A549 (cell line): Measurements from ENCODE around the gene MSI2. TPM values are rescaled to one million over a fixed set of nuclear protein-coding genes. Genes with fewer than 3 reads are reported as not detected.

Source experiments
- ATAC-seq, 2 experiments: fragments of 200-7000 bp in 1 of 2; fragments of >200 bp in 1 of 2; cut with Nextera tagmentation in 1 of 2; cut with Tn5 transposase in 1 of 2; 3 replicates each; pipeline versions ENCODE4 v1.8.0 to v1.9.1; 2018 to 2020; ENCODE audit warnings: mild to moderate bottlenecking in 1 of 2, moderate library complexity in 1 of 2
- CTCF ChIA-PET: fragments of 300-600 bp; sonication (Branson Sonifier 250); formaldehyde crosslinking; extraction: SDS; loops from one replicate; lab custom pipeline; 2021; ENCODE audit warnings: antibody characterized with exemption, inconsistent platforms; lab: Yijun Ruan, JAX
- POLR2A ChIA-PET: fragments of 350-600 bp; formaldehyde crosslinking; extraction: SDS; loops from one replicate; lab custom pipeline; 2021; ENCODE audit warnings: antibody characterized with exemption, inconsistent platforms; lab: Yijun Ruan, JAX
- DNase-seq, 2 experiments: peaks; one replicate each; pipeline versions ENCODE4 v3.0.0 to v3.0.0-alpha.2; 2011 to 2016; ENCODE audit warnings: low read depth in 1 of 2, low spot score in 1 of 2
- FAIRE-seq: peaks from 2 replicates; lab custom pipeline; 2011; peaks lifted over from hg19 to GRCh38; lab: Jason Lieb, UNC
- H3K27ac ChIP-seq, 2 experiments: fragments of >200 bp; sonication (Bioruptor Twin); formaldehyde crosslinking; 3 replicates each; pipeline ENCODE4 v1.5.1; 2016 to 2017
- H3K4me1 ChIP-seq: fragments of >200 bp; sonication (Bioruptor Twin); formaldehyde crosslinking; 3 replicates; pipeline ENCODE4 v1.6.1; 2016
- H3K4me2 ChIP-seq: fragments of >200 bp; sonication (Bioruptor Twin); formaldehyde crosslinking; 3 replicates; pipeline ENCODE4 v1.6.1; 2016
- H3K4me3 ChIP-seq: fragments of >200 bp; sonication (Bioruptor Twin); formaldehyde crosslinking; 3 replicates; pipeline ENCODE4 v1.5.1; 2016
- H3K9me3 ChIP-seq: fragments of >200 bp; sonication (Bioruptor Twin); formaldehyde crosslinking; 3 replicates; pipeline ENCODE4 v1.6.1; 2016
- ATOH8 ChIP-seq: fragments of 250-450 bp; sonication (Bioruptor Pico); IDR thresholded peaks from 2 replicates; pipeline ENCODE4 v1.5.0; 2020; ENCODE audit warnings: low read depth, mild to moderate bottlenecking, moderate library complexity
- CHD2 ChIP-seq: fragments of 150-350 bp; IDR thresholded peaks from 2 replicates; pipeline ENCODE4 v1.6.1; 2014; ENCODE audit warnings: low read length; ENCODE audit not compliant: partially characterized antibody
- EHMT2 ChIP-seq: fragments of 200-600 bp; sonication (generic); IDR thresholded peaks from 2 replicates; pipeline ENCODE4 v1.6.1; 2016; ENCODE audit warnings: antibody characterized with exemption, low read depth, mild to moderate bottlenecking, moderate library complexity
- ELK1 ChIP-seq: fragments of 150-350 bp; IDR thresholded peaks from 2 replicates; pipeline ENCODE4 v1.6.1; 2014; ENCODE audit warnings: low read depth, mild to moderate bottlenecking, low read length
- FOSB ChIP-seq: fragments of 250-450 bp; sonication (Bioruptor Pico); IDR thresholded peaks from 2 replicates; pipeline ENCODE4 v1.5.0; 2020; ENCODE audit warnings: mild to moderate bottlenecking, moderate library complexity
- FOSL2 ChIP-seq, 2 experiments: fragments of 450-650 bp in 1 of 2; fragments of >200 bp in 1 of 2; sonication (Bioruptor Twin) in 1 of 2; formaldehyde crosslinking; IDR thresholded peaks; 2 replicates each; pipeline versions ENCODE4 v1.5.0 to v1.6.1; 2016 to 2020; ENCODE audit warnings: mild to moderate bottlenecking in 1 of 2, moderate library complexity in 1 of 2
- FOXS1 ChIP-seq: fragments of 250-450 bp; sonication (Bioruptor Pico); IDR thresholded peaks from 2 replicates; pipeline ENCODE4 v1.5.0; 2020; ENCODE audit warnings: mild to moderate bottlenecking, moderate library complexity
- HDAC2 ChIP-seq: fragments of 200-600 bp; sonication (generic); IDR thresholded peaks from 2 replicates; pipeline ENCODE4 v1.6.1; 2016
- HES2 ChIP-seq: fragments of >200 bp; sonication (Bioruptor Twin); formaldehyde crosslinking; IDR thresholded peaks from 2 replicates; pipeline ENCODE4 v1.6.1; 2016
- HEYL ChIP-seq: fragments of 250-450 bp; sonication (Bioruptor Pico); IDR thresholded peaks from 2 replicates; pipeline ENCODE4 v1.8.0; 2021; ENCODE audit warnings: mild to moderate bottlenecking, moderate library complexity
- HOXB5 ChIP-seq: fragments of 250-450 bp; sonication (Bioruptor Pico); IDR thresholded peaks from 2 replicates; pipeline ENCODE4 v1.5.0; 2020; ENCODE audit warnings: mild to moderate bottlenecking, moderate library complexity
- MAX ChIP-seq: IDR thresholded peaks from 2 replicates; pipeline ENCODE4 v1.6.1; 2012
- MAZ ChIP-seq: fragments of 150-350 bp; IDR thresholded peaks from 2 replicates; pipeline ENCODE4 v1.6.1; 2014; ENCODE audit warnings: antibody characterized with exemption, low read depth, low read length, borderline replicate concordance
- NR3C1 ChIP-seq: fragments of >200 bp; sonication (Bioruptor Twin); formaldehyde crosslinking; IDR thresholded peaks from 3 replicates; pipeline ENCODE4 v1.6.1; 2017
- POLR2AphosphoS2 ChIP-seq: conservative IDR thresholded peaks from 2 replicates; pipeline ENCODE4 v1.6.1; 2012; ENCODE audit warnings: low read length, improper control_type of control experiment, inconsistent platforms
- TP53 ChIP-seq: fragments of 250-450 bp; sonication (Bioruptor Pico); IDR thresholded peaks from 2 replicates; pipeline ENCODE4 v1.5.0; 2021; ENCODE audit warnings: mild to moderate bottlenecking, moderate library complexity
- ZFP36 ChIP-seq: fragments of 450-650 bp; IDR thresholded peaks from 2 replicates; pipeline ENCODE4 v1.6.1; 2014; ENCODE audit warnings: borderline replicate concordance; ENCODE audit not compliant: partially characterized antibody
- ZNF302 ChIP-seq: fragments of 250-450 bp; sonication (Bioruptor Pico); IDR thresholded peaks from 2 replicates; pipeline ENCODE4 v1.9.0; 2021; ENCODE audit warnings: inconsistent platforms, mild to moderate bottlenecking, moderate library complexity
- WGBS: methylation state at CpG from one replicate; pipeline ENCODE4 v1.1.6; 2017; ENCODE audit errors: missing lambda C conversion rate; 5-methylcytosine and 5-hydroxymethylcytosine counted together
- polyA plus RNA-seq, 4 experiments: library from polyadenylated mRNA; depleted of rRNA in 3 of 4; stranded (reverse); fragments of >200 nt; fragmentation: RNase III in 1 of 4; extraction: RNeasy Plus Mini Kit Qiagen cat#74134 plus additional on column Dnase treatment in 1 of 4; gene quantifications; 2 replicates in 3 of 4; 3 replicates in 1 of 4; pipeline ENCODE4 v1.2.3, GENCODE V29; 2011 to 2017
- TF ChIP-seq, protein P1 (sequence below): fragments of >200 bp; sonication (Bioruptor Twin); formaldehyde crosslinking; IDR thresholded peaks from 3 replicates; pipeline ENCODE4 v1.6.1; 2016
- TF ChIP-seq, protein P2 (sequence below): fragments of 450-650 bp; IDR thresholded peaks from 2 replicates; pipeline ENCODE4 v1.6.1; 2014; ENCODE audit warnings: antibody characterized with exemption
- TF ChIP-seq, protein P3 (sequence below): IDR thresholded peaks from 2 replicates; pipeline ENCODE4 v1.6.1; 2012; ENCODE audit warnings: low read depth, borderline replicate concordance

MSI2 gene
- polyA plus RNA-seq, 2 of the 4 experiments (the other 2 are of a cell fraction): 43.6 to 44.4 TPM

DNA sequence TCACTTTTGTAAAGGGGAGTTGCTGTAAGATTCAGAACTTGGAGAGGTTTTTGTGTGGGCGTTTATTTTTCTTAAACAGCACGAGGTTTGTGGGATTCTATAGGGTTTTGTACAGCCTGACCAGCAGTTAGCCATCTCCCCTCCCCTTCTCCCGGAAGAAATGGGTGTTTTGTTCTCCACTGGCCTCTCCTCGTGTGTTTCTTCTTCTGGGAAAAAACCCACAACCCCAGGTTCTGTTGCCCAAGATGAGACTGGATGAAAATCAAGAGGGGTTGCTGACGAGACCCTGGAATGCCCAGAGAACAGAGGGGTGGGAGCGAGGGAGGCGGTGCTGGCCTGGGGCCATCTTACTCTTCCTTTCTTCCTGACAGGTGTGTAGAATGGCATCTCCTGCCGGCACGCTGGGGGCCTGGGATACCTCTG is 186.1 kb downstream of the MSI2 start:
- Histone ChIP-seq H3K9me3 (no peaks in the 10 kb centered on the region), H3K27ac (peak overlapping the region; percentile 82 to 85), H3K4me2 (no peak overlapping the region), H3K4me1 (peaks cover 89% of the 10 kb centered on the region), H3K4me3 (no peak overlapping the region)
- ChIA-PET POLR2A (no interaction called here), CTCF (interaction anchor here (1.2 to 6.1 kb wide), 4 partner anchors 63 to 304 kb away, joined by 3 to 60 read pairs (median 4); no protein-coding TSS in a partner anchor)
- DNase-seq: no peak
- FAIRE-seq: no peak
- TF ChIP-seq, protein P1, sequence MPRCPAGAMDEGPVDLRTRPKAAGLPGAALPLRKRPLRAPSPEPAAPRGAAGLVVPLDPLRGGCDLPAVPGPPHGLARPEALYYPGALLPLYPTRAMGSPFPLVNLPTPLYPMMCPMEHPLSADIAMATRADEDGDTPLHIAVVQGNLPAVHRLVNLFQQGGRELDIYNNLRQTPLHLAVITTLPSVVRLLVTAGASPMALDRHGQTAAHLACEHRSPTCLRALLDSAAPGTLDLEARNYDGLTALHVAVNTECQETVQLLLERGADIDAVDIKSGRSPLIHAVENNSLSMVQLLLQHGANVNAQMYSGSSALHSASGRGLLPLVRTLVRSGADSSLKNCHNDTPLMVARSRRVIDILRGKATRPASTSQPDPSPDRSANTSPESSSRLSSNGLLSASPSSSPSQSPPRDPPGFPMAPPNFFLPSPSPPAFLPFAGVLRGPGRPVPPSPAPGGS: no peak
- no peak for ATAC-seq
- WGBS: 89% methylated on average over 9 of the region's 9 CpGs

GRCh38 chr17:57442914-57443571 is 186.7 kb downstream of the MSI2 start:
- no peak overlapping the region for H3K4me3 ChIP-seq
- DNase-seq (peak in 1 of 2 experiments; percentile 40), FAIRE-seq (no peak), ATAC-seq (no peak)
- H3K4me2 ChIP-seq: peak overlapping the region; percentile 35
- ChIA-PET POLR2A (no interaction called here), CTCF (interaction anchor here (1.0 to 6.1 kb wide), 4 partner anchors 21 to 304 kb away, joined by 3 to 60 read pairs (median 4); no protein-coding TSS in a partner anchor)
- no peaks in the 10 kb centered on the region for H3K9me3 ChIP-seq
- peaks cover 83% of the 10 kb centered on the region for H3K4me1 ChIP-seq
- peak overlapping the region; percentile 82 to 85 for H3K27ac ChIP-seq
- WGBS: 61% methylated on average over 16 of the region's 16 CpGs
- TF ChIP-seq HOXB5 (CRISPR knock-in tag) (0 out of 2 replicates have a peak, but pooled peaks have one; percentile 11), CHD2 (no peak), HEYL (CRISPR knock-in tag) (no peak), MAX (peak; percentile 85), ATOH8 (CRISPR knock-in tag) (peak; percentile 79; the same call in 1 of the 2 replicates), FOSL2 (IDR thresholded peaks at IDR 0.05) (no peak), FOSL2 (CRISPR knock-in tag; IDR thresholded peaks at IDR 0.05) (peak; percentile 61), MAZ (no peak)
- TF ChIP-seq, protein P2, sequence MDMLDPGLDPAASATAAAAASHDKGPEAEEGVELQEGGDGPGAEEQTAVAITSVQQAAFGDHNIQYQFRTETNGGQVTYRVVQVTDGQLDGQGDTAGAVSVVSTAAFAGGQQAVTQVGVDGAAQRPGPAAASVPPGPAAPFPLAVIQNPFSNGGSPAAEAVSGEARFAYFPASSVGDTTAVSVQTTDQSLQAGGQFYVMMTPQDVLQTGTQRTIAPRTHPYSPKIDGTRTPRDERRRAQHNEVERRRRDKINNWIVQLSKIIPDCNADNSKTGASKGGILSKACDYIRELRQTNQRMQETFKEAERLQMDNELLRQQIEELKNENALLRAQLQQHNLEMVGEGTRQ: peak; percentile 51
- TF ChIP-seq, protein P3, sequence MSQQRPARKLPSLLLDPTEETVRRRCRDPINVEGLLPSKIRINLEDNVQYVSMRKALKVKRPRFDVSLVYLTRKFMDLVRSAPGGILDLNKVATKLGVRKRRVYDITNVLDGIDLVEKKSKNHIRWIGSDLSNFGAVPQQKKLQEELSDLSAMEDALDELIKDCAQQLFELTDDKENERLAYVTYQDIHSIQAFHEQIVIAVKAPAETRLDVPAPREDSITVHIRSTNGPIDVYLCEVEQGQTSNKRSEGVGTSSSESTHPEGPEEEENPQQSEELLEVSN: peak; percentile 68

DNA sequence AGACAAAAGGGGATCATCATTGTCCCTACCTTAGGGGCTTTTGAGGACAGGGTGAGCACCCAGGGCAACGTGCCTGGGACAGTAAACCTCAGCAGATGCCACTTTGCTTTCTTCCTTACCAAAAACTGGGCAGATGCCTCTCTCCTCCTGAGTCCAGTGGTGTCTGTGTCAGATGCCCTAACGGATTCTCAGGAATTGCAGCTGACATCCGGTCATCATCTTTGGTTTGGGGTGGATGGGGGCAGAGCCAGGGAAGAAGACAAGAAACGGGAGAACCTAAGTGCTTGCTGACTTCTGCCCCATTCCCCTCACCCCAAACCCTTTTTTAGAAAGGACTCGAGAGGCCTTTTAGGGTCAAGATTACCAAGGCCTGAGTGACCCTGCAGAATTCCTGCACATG is 187.5 kb downstream of the MSI2 start:
- peak overlapping the region; percentile 82 to 85 for H3K27ac ChIP-seq
- POLR2A ChIA-PET: no interaction called here
- FAIRE-seq (no peak), ATAC-seq (no peak), DNase-seq (no peak)
- H3K9me3 ChIP-seq: no peaks in the 10 kb centered on the region
- TF ChIP-seq TP53 (no peak), ZNF302 (CRISPR knock-in tag) (no peak), NR3C1 (no peak), FOSB (CRISPR knock-in tag) (no peak), EHMT2 (no peak), ELK1 (no peak), ZFP36 (no peak), HES2 (no peak), MAZ (no peak), POLR2AphosphoS2 (no peak), HOXB5 (CRISPR knock-in tag) (no peak), HDAC2 (no peak), FOXS1 (CRISPR knock-in tag) (no peak)
- CTCF ChIA-PET: interaction anchor here (1.0 to 6.1 kb wide), 6 partner anchors 15 to 304 kb away, joined by 3 to 60 read pairs (median 4); no protein-coding TSS in a partner anchor
- 85% methylated on average over 5 of the region's 5 CpGs for WGBS
- peak overlapping the region; percentile 55; the same call in 2 of the 3 replicates for H3K4me2 ChIP-seq
- H3K4me3 ChIP-seq: no peak overlapping the region
- H3K4me1 ChIP-seq: peaks cover 75% of the 10 kb centered on the region
